ENCODE data around the gene KMT2C.
"Not testable (repeated sequence)": the region's sequence is repeated elsewhere in the genome, so short reads cannot be mapped to it uniquely, and the experiment has no call there.

KMT2C gene

DNA sequence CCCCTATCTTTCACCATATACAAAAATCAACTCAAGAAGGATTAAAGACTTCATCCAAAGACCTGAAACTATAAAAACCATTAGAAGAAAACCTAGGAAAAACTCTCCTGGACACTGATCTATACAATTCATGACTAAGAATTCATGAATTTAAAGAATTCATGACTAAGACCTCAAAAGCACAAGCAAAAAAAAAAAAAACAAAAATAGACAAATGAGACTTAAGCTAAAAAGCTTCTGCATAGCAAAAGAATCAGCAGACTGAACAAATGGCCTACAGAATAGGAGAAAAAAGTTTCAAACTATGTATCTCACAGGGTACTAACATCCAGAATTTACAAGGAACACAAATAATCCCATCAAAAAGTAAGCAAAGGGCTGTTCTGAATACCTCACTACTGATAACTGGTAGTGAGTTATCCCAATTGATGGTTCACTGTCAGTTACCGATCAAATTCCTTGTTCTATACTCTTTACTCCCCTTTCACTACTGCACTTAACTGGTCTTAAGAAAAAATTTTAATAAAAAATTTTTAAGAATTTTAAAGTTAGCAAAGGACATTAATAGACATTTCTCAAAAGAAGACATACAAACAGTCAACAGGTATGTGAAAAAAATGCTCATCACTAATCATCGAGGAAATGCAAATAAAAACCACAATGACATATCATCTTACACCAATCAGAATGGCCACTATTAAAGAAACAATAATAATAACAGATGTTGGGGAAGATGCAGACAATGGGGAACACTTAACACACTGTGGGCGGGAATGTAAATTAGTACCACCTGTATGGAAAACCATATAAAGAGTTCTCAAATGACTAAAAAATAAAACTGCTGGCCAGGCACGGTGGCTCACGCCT lies 33.2 kb downstream of the KMT2C start:
- no peak for DNase-seq

DNA sequence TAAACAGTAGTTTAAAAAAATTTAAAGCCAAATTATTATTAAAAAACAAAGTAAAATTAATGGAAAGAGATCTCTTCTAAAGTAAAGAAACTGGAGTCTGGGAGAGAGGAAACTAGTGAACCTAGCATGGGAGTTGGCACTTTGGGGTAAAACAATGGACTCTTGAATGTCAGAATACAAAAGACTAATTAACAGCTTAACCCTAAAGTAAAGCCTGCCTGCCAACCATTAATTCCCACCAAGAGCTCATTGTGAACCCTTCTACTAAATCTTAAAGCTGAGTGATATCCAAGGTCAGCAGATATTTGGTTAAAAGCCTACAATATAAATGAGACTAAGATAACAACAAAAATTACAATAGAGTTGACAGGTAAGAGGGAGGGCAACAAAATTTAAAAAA lies 36.5 kb downstream of the KMT2C start:
- DNase-seq = no peak

DNA sequence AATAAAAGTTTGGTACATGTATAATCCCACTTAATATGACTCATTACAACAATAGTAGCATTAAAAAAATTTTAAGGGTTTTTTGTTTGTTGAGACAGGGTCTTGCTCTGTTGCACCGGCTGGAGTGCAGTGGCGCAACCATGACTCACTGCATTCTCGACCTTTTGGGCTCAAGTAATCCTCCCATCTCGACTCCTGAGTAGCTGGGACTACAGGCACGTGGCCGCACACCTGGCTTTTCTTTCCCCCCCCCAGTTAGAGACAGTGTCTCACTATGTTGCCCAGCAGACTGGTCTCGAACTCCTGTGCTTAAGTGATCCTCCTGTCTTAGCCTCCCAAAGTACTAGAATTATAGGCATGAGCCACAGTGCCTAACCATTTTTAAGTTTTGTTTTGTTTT lies 40.7 kb downstream of the KMT2C start:
- DNase-seq = no peak

DNA sequence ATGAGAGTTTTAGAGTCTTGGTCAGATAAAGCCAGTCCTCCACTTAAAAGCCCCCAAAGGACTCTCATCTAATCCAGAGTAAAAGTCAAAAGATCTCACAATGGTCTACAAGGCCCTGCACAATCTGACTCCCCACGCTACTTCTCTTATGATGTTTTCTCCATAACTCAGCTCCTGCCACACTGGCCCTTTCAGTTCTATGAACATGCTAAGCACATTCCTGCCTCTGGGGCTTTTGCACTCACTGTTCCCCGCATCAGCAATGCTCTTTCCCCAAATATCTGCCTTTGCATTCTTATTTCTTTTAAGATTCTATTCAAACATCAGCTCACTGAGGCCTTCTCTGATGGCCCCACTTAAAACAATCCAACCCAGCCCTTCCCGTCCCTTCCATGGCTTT lies 41.6 kb downstream of the KMT2C start:
- DNase-seq = not testable (repeated sequence)

DNA sequence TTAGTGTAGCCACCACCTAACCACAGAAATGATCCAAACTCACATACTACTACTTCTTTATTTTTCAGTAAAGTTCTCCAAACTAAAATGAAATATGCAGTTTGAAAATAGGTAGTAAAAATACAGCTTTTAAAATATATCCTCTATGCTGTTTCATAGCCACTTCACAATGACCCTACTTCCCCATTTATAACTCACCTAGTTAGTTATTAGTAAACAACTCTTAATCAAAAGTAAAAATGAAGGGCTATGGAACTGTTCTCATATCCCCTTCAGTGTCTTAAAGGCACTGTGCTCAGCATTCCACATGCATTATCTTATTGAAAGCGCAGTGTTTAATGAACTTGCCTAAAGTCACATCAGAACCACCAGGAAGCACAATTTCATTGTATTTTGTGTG lies 43.5 kb downstream of the KMT2C start:
- DNase-seq = no peak

DNA sequence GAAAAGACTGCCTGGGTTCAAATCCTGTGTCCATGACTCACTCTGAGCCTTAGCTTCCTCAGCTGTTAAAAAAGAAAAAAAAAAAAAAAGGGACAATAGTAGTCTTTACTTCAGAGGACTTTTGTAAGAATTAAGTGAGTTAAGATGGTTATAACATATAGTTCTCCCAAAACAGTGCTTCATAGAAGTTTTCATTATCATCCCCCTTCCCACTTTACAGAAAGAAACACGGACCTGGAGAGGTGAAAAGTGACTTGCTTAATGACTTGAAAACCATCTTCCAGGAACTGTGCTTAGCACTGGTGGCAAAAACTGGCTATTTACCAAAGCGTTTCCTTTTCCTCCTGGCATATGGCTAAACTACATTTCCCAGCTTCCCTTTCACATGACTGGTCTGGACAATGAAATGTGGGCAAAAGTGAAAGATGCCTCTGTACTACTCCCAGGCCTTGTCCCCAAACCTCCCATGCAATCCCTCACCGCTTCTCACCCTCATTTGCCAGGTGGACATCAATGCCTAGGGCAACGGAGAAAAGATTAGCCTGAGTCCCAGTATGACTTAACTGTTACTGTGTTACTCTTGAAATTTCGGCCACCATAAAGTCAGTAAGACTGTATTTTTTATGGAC lies 49.6 kb downstream of the KMT2C start:
- not testable (repeated sequence) for DNase-seq

DNA sequence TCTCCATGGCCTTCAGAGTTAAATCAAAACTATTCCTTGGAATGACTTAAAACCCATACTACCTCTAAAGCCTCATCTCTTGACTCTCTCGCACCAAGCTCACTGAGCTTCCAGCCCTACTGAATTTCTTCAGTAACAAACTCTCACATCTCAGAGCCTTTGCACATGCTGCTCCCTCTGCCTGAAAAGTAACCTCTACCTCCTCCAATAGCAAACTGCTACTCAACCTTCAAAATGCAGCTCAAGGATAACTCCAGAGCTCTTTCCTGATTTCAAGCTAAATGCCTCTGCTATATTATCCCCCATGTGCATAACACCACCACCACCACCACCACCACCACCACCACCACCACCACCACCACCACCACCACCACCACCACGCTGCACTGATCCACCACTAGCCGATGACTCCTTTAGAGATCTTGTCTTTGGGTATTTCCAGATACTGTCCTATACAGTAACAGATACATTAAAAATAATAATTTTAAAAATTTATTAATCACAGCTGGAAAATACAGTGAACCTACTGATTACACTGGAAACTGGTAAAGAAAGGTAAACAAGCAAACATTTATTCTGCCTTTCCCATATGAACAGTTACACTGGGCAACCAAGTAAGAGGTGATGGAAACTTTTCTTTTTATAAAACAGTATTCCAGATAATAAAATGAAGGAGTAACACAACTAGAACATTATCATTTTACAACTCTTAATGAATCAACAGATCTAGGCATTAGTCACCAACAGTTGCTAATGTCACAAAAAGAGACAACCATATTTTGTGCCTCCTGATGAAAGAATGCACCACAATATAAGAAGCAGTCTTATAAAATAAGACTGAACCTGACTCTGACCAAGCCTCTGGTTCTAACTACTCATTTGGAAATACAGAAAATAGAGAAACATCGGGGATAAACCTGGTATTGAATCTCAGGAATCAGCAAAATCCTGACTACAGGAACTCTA lies 51.3 kb downstream of the KMT2C start:
- not testable (repeated sequence) for DNase-seq

DNA sequence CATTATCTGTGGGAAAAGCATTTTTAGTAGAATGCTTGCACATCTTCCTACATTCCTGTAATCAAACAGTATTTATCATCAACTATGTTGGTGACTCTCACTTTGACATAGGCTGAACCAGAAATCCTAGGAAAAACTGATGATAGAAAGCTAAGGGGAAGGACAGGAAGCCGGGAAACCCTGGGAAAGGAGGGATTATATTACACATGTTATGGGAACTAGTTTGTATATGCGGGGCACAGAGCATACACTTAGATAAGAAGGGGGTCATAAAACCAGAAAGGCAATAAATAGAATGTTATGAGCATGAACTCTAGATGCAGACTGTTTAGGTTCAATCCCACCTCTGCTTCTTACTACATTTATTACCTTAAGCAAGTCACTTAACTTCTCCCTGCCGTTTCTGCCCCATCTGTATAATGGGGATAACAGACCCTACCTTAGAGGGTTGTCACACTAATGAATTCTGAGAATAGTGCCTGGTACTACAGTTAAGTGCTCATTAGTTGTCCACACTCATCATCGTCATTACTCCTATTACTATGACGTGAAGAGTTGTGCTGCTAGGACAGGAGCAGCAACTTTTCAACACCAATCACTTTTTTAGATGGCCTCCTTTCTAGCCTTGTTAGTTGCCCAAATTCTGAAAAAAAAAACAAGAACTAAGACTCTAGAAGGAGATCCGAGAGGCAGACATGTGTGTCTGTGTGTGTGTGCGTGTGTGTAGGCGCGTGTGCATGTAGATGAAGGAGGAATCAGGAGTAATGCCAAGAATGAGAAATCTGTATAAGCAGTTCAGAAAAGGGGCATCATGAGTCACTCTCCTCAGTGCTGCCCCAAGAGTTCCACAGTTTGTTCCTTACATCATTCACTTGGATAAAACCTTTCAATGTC lies 52.2 kb downstream of the KMT2C start:
- DNase-seq = no peak

DNA sequence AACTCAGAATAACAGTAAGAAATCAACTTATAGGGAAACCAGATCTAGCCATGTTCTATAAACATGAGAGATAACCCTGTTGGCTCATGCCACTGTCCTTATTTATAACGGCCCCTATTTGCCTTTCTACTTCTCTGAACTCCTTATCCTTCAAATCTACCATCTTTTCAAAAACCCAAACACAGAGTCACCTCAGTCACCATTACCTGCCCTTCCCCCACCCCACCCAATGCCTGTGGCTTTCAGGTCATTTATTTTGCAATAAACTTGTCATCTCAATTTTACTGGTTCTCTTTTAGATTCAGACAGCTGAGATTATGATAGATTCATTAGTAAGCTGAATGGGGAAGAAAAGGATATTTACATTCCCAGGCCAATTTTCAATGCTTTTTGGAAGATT lies 53.6 kb downstream of the KMT2C start:
- DNase-seq = no peak

DNA sequence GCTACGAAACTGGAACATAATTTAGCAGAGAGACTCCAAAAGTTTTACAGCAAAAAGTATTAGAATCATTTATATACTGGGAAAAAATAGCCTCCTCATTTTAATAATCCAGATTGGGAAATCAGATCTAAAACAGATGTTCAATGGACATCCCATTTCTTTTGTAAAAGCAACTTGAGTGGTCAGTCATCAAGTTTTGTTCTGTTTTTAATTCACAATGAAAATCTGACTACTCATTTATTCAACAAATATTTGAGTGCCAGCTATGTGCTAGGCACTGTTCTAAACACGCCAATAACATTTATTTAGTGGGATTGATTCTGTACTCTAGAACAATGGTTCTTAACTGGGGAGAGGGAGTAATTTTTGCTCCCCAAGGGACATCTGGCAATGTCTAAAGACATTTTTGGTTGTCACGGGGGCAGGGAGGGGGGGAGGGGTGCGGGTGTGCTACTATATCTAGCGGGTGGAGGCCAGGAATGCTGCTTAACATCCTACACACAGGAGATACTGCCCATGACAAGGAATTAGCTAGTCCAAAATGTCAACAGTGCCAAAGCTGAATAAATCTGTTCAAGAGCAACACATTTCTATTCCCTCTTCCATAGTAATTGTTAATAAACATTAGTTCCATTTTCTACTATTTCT lies 54.7 kb downstream of the KMT2C start:
- not testable (repeated sequence) for DNase-seq

DNA sequence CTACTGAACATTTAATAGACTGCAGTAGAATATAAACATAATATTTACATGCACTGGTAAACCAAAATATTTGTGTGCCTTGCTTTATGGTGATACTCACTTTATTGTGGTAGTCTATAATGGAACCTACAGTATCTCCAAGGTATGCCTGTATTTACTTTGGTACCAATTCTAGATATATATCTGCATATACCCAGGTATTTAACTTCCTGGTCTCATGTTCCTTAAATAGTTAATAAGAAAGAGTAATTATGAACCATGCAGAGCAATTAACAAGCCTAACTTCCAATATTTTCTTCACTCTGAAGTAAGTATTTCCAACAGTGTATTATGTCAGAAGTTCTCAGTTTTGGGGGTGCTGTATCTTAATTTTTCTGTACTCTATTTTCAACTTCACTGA lies 57.3 kb downstream of the KMT2C start:
- not testable (repeated sequence) for DNase-seq

DNA sequence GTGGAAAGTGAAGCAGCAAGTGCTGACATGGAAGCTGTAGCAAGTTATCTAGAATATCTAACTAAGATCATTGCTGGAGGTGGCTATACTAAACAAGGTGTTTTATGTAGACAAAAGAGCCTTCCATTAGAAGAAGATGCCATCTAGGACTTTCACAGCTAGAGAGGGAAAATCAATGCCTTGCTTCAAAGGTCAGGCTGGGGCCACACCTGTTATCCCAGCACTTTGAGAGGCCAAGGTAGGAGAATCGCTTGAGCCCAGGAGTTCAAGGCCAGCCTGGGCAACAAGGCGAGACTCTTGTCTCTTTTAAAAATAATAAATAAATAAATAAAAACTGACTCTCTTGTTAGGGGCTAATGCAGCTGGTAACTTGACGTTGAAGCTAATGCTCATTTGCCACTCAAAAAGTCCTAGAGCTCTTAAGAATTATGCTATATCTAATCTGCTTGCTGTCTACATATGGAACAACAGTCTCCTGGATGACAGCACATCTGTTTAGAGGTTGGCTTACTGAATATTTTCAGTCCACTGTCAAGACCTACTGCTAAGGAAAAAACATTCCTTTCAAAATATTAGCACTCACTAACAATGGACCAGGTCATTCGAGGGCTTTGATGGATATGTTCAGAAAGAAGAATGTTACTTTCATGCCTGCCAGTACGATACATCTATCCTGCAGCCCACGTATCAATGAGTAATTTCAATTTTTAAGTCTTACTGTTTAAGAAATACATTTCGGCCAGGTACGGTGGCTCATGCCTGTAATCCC lies 58.9 kb downstream of the KMT2C start:
- DNase-seq = not testable (repeated sequence)

DNA sequence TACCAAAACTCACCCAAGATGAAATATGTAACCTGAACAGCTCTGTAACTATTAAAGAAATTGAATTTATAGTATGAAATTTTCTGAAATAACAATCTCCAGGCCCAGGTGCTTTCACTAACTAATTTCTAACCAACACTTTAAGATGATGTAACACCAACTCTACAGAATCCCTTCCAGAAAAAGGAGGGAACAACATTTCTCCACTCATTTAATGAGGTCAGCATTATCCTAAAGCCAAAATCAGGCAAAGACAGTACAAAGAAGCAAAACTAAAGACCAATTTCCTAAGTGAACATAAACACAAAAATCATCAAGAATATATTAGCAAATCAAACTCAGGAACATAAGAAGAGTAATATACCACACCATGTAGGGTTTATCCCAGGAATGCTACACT lies 65.5 kb downstream of the KMT2C start:
- no peak for DNase-seq

DNA sequence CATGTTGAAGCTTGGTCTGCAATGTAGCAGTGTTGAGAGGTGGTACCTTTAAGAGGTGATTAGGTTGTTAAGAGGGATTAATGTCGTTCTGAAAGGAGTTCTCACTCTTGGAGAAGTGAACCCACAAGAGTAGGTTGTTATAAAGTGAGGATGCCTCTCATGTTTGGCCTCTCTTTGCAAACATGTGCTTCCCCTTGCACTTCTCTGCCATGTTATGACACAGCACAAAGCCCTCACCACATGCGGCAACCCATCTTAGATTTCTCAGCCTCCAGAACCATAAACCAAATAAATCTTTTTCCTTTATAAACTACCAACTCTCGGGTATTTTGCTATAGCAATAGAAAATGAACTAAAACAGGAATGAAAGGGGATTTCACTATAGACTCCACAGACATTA lies 66.3 kb downstream of the KMT2C start:
- DNase-seq = no peak

DNA sequence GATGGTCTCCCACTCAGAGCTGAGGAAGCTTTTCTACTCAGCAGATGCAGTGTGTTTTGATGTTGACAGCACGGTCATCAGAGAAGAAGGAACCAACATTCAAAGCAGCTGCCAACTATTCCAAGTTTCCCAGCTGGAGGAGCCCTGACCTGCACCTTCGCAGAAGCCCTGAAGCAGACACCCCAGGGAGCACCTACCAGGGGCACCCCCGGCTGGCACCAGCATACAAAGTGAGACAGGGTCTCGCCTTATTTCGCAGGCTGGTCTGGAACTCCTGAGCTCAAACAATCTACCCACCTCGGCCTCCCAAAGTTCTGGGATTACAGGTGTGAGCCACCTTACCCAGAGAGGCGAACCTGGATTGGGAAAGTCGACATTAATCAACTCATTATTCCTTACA lies 68.6 kb downstream of the KMT2C start:
- DNase-seq = no peak

DNA sequence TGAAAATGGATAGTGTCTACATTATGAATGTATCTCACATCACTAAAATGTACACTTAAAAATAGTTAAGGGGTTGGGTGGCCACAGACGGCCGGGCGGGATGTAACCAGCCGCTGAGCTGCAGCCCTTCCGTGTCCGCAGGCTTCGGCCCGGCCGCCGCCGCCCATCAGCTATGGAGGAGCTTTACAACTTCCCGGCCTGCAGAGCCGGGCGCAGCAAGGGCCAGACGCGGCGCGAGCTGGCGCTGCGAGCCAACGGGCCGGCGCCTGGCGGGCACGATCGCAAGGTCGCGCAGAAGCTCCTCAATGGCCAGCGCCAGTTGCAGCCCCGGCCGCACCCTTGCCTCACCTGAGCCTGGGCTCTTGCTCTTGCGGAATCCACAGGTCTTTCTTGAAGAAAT lies 69.1 kb downstream of the KMT2C start:
- DNase-seq = no peak

DNA sequence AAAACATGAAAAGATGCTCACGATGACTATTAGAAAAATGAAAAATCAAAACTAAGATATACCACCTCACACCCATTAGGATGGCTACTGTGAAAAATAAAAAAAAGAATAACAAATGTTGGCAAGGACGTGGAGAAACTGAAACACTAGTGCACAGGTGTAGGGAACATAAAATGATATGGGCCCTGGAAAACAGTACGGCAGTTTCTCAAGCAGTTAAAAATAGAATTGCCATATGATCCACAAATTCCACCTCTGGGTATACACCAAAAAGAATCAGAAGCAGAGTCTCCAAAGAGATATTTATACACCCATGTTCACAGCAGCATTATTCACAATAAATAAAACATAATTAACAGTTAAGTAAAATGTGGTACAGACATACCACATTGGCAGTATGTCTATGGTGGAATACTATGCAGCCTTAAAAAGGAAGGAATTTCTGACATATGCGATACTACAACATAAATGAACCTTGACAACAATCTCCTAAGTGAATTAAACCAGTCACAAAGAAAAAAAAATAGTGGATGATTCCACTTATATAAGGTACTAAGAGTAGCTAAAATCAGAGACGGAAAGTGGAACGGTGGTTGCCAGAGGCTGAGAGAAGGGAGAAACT lies 69.7 kb downstream of the KMT2C start:
- DNase-seq = no peak

DNA sequence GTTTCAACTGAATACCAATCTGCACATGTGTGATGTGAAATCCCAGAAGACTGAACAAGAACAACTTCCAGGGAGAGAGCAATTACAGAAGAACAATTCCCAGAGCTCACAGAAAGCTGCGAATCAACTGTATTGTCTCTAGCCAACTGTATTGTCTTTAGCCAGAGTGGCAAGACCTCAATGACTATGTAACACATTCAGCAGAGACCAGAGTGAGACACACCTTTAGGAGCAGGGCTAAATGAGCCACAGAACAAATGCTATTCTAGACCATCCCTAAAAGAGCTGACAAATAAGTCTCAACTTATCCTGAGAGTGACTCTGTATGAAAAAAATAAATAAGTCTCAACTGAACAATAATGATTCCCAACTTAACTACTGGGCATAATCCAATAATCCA lies 72.0 kb downstream of the KMT2C start:
- no peak for DNase-seq

DNA sequence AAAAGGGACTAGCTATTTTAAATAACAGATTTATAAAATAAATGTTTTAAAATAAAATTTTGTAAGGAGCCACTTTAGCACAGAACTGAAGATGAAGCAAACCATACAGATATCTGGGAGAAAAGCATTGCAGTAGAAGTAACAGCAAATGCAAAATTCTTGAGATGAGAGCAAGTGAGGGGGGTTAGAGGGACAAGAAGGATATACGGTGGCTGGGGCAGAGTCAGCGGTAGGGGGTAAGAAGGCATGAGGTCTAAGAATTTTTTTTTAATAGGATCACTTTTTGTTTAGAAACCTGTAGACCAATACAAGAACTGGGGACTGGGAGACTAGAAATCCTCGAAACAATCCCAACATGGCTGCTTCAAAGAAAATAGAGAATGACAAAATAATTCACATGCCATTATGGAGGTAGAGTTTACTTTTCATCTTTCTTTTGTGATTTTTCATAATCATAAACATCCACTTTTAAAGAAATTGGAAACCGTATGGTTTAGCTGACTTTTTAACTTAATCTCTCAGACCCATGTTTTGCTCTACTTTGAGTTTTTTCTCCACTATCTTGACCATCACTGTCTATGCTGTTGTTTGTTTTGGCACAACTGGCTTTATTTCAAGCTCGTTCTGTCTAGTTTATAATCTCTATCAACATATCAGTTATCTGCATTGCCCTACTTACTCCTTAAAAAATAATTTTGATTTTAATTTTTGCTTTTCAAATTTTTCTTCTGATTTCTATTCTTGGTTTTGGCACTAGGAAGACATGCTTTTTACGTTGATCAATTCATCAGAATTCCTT lies 73.5 kb downstream of the KMT2C start:
- no peak for DNase-seq

Measured in NCI-H2227 treated with DMSO at 0.1 percent for 48 hours (cell line).